GM18499 (cell line): ENCODE results near the gene CLEC16A.
A peak's percentile ranks its signal among the peaks of the same experiment; 100 is the strongest.

Experiments used
- ATAC-seq: cut with Tn5 transposase; IDR thresholded peaks from one replicate; pipeline ENCODE4 v1.9.1; 2021; ENCODE audit warnings: moderate number of reproducible peaks; ENCODE audit not compliant: insufficient read depth, unreplicated experiment

The CLEC16A gene

GRCh38 chr16:11161974-11162373 lies 217.6 kb downstream of the CLEC16A start:
- no peak for ATAC-seq

GRCh38 chr16:11162586-11163268 lies 218.4 kb downstream of the CLEC16A start:
- no peak for ATAC-seq

- ATAC-seq, result no peak
These were observed 219.4 kb downstream of the CLEC16A start for GRCh38 chr16:11163761-11164261.

DNA sequence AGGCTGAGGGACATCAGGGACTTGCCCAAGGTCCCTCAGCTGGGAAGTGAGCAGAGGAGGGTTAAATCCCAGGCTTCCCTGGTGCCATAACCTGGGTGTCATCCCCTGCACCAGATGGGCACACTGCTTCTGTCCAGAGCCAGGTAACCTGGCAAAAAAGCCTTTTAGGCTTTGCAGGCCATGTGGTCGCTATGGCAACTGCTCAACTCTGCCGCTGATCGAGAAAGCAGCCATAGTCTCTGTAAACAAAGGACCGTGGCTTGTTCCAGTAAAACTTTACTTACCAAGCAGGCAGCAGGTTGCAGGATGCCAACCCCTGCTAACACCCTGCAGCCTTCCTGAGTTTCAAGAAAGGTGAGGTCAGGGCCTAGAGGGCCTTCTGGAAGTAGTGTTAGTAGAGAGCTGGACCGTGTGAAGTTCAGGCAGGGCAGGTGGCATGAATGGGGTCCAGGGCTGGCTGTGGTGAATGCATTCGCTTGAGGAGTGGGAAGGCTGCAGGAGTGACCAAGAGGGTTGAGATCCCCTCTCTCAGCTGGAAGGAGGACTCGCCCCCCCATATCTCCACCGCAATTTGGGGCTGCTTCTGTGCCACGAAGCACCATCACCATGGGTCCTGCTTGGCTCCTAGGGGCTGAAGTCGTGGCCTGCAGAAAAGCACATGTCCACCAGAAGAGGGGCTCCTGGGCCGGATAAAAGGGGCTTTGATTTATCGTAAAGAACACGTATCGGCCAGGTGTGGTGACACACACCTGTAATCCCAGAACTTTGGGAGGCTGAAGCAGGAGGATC lies 220.3 kb downstream of the CLEC16A start:
- ATAC-seq, result no peak

DNA sequence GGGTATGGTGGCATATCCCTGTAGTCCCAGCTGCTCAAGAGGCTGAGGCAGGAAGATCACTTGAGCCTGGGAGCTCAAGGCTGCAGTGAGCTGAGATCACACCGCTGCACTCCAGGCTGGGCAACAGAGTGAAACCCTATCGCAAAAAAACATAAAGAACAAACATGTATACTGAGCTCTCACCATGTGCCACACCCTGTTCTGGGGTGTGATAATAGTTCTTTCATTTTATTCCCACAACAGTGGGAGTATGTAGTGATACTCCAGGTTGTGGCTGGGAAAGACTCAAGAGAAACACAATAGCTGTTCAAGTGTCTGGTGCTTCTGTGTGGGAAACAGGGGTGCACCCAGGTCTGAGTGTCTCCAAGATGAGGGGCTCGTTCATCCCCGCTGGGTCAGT lies 221.0 kb downstream of the CLEC16A start:
- ATAC-seq, result no peak

GRCh38 chr16:11165894-11166665 lies 221.7 kb downstream of the CLEC16A start:
- ATAC-seq, result no peak

DNA sequence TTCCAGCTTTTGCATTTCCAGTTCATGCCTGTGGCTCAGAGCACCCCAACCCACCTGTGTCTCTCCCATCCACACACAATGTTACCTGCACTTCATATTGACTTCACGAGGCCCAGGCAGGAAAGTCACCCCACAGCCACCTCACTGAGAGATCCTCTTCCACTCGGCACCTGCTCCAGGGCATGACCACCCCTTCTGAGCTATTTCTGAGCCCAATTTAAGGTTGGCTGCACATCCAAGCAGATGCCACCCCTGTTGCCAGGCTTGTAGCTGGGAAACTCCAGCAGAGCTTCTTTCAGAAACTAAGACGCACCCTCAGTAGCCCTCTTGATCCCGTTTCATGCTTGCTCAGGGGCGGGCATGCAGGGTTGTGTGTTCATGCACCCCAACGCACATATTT lies 223.2 kb downstream of the CLEC16A start:
- no peak for ATAC-seq

DNA sequence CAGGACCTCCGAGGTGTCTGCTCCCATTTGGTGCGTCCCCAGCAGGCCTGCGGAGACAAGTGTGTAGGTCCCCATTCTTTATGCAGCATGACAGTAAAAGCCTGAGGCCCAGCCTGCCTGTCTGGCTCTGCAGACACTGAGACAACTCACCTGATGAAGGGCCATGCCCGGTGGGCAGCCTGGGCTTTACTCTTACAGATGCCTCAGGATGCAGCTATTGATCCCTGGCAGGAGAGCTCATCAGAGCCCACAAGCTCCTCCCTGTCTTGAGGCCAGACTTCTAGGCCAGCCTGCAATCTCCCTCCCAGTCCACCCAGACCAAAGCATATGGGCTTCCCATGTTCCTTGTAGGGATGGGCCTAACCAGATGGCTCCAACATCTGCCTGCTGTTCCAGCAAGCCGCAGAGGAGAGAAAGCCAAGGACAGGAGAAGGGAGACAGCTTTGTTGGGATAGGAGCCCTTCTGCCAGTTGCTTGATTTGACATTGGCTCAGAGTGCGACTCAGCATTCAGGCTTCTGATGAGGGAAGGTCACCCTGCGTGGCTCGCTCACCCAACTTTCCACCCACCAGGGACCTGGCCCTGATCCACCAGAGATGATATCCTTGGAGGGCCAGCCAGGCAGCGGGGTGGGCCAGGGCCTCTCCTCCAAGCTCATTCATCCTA lies 224.2 kb downstream of the CLEC16A start:
- no peak for ATAC-seq

DNA sequence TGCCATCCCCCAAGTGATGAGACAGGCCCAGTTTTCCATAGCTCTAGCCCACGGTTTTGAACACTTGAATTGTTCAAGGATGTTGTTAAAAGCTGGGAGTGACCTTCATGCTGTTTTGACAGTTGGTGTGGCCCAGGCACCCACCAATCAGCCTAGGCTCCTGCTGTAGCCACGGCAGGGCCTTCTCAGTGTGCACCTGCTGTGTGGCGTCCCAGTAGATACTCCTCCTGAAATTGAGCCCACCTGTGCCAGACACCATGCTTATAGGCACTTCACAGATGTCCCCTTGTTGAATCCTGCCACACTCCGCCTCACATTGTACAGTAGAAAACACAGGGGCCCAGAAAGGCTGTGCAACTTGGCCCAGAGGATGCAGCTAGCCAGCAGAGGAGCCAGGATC lies 225.3 kb downstream of the CLEC16A start:
- ATAC-seq, result no peak

GRCh38 chr16:11170201-11170600 lies 225.8 kb downstream of the CLEC16A start:
- ATAC-seq, result no peak

- ATAC-seq, result no peak
These were observed 226.5 kb downstream of the CLEC16A start for GRCh38 chr16:11170696-11171447.

DNA sequence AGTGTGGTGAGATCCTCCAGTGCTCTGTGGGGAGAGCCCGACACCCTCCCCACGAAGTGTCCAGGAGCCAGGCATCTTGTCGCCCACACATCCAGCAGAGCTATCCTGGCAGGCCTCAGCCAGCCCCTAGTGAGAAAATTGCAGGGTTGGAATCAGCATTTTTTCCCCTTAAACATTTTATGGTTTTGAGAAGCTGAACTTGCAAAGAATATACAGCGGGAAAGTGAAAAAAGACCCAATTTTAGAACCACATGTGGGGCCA lies 227.0 kb downstream of the CLEC16A start:
- no peak for ATAC-seq

DNA sequence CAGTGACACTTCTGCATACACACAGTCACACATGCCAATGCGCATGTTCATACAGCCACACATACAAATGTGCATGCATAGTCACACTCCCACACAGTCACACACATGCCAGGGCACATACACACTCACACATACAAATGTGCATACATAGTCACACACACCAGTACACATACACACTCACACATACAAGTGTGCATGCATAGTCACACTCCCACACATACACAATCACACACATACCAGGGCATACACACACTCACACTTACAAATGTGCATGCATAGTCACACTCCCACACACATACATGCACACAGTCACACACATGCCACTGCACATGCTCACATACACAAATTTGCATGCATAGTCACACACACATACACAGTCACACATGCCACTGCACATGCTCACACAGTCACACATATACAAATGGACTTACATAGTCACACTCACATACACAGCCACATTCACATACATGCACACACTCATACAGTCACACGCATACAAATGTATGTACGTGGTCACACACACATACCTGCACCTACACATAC lies 227.5 kb downstream of the CLEC16A start:
- ATAC-seq, result no peak

- no peak for ATAC-seq
These were observed 229.1 kb downstream of the CLEC16A start for GRCh38 chr16:11173426-11173825.

- no peak for ATAC-seq
These were observed 229.8 kb downstream of the CLEC16A start for GRCh38 chr16:11174141-11174540.

DNA sequence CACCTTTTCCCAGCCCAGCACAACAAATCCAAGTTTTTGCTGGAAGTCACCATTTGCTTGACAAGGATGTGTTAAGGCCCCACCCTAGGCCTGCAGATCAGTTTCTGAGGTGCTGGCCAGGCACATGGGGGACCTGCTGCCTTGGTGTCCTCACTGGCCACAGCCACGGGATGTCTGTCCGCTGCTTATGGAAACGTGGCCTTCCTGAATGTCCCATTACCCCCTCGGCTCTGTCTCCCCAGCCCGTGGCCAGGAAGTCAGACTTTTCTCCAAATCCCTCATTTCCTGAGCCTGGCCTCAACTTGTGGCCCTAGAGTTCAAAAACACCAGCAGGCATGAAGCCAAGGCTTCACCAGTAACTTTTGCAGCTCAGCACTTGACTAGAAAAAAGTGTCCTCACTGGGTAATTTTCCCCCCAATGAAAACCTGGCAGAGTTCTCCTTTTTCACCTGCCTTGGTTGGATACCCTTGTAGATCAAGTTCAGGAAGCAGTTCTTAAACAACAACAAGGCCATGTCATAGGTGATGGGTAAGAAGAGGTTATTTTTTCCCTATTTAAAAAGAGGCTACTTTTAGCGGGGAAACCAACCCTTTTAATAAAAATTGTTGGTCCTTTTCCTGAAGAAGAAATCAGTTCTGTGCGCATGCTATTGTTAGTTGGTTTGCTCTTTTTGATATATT lies 230.9 kb downstream of the CLEC16A start:
- ATAC-seq, result no peak

- ATAC-seq, result peak; percentile 42
These were observed 231.5 kb downstream of the CLEC16A start for GRCh38 chr16:11175787-11176341.

GRCh38 chr16:11177578-11178160 lies 233.3 kb downstream of the CLEC16A start:
- no peak for ATAC-seq
